GM21717 (cell line): ENCODE results near the gene GFRA1.

Source experiments
- ATAC-seq: cut with Tn5 transposase; IDR thresholded peaks from one replicate; pipeline ENCODE4 v1.9.1; 2021; ENCODE audit warnings: mild to moderate bottlenecking, moderate library complexity; ENCODE audit not compliant: unreplicated experiment

GFRA1 gene

DNA sequence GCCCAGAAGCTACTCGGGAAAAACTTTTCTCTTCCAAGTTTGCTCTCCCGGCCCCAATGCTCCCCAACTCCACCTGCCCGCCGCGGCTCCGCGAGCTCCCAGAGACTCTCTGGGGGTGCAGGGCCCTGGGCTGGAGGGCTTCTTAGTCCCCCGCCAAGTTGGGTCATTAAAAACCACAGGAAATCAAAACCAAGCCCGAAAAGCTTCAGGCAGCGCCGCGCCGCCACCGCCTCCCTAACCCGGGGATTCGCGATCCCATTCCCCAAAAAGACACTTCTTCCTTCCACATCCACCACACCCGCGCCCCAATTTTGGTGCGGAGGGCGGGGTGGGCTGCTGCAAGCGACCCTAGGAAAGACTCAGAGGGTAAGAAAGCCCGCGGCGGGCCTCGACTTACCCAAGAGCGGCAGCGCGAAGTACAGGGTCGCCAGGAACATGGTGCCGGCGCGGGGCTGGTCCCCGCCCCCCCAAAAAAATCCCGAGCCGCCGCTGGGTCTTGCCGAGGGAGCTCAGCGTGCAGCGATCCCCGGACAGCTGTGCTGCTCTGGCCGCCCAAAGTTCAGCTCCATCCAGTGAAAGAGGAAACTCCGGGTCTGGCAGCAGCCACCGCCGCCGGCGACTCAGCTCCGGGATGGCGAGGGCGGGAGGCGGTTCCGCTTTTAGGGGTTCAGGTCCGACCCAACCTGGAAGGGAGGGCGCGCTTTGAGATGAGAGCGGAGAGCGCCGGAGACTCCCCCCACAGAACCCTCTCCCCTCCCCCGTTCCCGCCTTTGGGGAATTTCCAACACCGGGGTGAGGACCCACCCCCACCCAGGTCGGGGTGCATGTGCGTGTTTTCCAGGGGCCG lies 1.2 kb downstream of the GFRA1 start:
- ATAC-seq: no peak

DNA sequence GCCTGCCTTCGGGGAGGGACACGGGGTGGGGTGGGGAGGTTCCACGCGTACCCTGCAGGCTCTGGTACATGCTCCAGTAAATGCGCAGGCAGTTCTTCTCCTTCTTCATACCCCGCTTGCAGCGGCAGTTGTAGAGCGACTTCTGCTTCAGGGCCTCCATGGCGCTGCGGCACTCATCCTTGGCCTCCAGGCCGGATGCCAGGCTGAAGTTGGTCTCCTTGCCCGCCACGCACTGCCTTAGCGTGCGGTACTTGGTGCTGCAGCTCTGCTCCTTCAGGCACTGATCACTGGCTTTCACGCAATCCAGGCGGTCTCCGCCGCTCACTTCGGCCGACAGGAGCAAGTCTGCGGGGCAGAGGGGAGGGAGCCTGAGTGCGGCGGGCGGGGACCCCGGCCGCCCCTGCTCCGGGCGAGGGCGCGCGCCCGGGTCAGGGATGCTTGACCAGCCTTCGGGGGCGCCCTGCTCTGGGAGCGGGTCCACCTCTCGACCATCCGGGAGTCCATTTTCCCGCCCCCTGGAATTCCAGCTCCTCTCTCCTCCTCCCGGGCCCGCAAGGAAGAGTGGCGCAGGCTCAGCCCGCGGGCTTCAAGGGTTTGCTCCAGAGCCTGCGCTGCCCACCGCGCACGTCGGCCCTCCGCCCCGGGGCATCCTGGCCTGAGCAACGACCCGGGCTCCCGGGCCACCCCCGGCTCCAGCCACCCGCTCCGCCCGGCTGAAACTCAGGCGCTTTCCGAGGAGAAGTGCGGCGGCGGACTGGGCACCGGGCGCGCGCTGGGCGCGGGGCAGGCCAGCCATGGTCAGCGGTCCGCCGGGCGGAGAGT lies 2.0 kb downstream of the GFRA1 start:
- no peak for ATAC-seq

DNA sequence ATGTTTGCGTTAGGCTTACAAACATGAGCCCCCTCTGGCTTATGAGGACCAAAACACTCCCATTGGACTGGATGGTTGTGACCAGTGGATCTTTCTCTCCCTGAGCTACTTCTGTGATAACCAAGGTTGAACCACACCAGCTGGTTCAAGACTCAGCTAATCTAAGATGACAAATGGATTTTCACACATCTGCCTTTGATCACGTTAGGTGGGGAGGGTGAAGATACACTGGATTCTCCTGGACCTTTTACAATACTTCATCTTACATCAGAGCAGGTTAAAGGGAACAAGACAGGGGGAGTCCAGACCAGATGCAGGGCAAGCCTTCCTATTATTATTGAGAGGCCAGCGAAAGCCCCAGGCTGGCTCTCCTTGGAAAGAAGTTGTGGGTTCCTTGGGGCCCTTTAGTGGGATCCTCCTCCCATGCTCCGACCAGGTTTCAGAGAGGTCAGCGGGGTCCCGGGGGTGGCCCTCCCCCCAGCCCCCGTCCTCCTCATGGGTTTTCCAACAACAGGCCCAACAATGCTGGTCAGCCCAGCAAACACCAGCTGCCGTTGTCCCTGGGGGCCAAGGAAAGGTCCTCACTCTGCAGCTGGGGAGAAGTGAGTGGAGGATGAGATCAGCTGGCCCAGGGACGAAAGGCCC lies 2.8 kb downstream of the GFRA1 start:
- no peak for ATAC-seq

DNA sequence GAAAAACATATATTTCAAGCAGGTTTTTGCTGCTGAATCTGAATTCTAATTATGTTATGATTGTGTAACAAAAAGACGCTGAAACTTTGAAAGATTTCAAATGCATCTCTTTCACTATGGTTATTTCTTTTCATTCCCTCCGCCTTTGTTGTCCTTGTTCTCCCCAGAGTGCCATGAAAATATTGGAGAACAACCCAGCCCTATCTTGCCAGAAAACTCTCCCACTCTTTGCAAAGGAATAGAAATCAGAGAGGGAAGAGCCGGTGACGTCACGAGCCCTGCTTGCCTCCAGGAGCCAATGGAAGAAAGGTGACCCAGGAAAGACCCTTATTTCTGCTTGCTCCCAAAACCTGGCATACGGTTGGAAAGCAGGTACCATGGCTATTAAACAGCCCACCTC lies 3.4 kb downstream of the GFRA1 start:
- ATAC-seq: no peak

DNA sequence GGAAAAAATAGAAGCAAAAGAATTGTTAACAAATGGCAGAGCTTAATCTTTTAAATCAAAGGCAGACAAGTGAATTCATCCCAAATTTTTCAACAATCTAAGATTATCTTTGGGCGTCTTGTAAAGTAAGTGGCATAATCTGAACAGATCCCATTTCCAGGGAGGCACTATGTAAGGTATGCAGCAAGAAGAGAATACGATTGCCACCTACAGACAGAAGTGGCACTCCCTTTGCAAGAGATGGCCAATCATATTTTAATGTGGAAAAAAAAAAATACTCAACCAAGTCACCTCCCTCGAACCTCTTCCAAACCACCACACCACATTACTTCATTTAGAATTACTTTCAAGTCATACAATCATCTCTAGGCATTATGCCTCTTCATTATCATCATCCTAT lies 4.0 kb downstream of the GFRA1 start:
- no peak for ATAC-seq

DNA sequence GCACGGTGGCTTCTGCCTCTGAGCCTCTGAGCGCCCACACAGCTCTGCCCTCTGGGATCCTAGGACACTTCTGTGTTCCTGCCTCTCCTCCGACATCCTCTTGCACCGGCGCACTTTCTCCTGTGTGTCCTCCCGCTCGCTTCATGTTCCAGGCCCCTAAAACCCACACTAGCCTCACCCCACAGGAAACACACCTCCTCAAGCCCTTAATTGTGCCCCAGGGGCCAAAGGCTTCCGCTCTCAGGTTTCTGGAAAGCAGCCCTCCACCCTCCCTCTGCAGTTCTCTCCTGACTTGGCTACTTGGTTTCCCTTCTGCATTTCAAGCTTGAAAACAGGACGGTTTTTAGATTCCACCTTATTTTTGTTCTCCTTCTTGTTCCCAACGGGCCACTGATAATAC lies 7.3 kb downstream of the GFRA1 start:
- ATAC-seq: no peak

DNA sequence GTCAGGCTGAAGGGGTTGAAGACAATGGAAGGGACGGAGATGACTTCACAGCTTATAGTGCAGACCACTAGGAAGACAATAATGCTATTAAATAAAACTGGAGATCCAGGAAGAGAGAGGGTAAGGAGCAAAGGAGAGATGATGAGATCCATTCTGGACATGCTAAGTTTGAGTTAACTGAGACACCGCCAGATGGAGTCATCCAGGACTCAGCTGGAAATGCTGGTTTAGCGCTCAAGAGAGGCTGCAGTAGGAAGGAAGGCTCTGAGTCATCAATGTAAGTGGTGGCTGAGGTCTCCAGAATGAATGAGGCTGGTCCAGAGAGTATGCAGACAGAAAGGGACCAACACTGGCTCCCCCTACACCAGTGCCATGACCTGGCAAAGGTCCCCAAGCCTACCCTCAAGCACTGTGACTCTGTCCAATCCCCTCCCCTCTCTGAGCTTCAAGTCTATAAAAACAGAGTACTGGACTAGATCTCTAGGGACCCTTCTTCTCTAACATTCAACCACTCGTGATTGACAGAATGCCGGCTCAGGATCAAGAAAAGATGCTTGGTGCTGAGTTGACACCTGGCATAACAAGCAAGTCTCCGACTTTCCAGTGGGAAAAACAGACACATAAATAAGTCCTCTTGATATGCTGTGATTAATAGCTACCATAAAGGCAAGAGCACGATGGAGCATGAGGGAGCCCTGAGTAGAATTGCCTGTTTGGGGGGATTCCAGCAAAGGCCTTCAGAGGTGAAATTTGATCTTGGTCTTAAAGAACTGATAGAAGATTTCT lies 8.9 kb downstream of the GFRA1 start:
- no peak for ATAC-seq

DNA sequence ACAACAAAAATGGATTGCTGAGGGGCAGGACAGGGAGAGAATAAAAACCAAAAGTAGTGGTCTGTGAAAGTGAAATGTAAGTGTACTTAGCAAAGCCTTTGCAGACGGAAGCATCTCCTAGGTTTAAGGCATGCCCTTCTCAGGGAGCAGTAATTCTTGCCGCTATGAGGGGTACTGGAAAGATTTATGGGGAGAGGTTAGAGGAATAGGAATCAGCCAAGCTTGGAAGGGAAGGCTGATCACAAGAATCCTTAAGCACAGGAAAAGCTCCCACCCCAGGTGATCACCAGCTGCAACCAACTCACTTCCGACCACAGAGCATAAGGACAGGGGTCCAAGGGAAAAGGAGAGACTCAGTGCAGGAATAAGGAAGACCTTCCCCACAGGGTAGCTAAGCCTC lies 10.3 kb downstream of the GFRA1 start:
- no peak for ATAC-seq

DNA sequence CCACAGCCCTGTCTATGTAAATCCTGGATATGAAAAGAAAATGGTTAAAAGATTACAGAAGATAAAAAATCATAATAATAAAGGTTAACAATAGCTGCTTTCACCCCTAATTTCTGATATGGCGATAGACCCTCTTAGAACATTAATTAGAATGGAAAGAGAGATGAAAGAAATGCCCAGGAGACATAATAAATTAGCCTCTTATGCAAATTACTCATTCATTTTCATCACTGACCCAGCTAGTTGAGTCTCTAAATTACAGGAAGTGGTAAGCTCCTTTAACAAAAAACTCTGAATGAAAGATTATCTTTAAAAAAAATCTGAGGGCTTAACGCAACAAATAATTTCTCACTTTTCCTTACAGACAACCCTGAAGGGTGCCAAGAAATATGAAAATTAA lies 12.4 kb downstream of the GFRA1 start:
- no peak for ATAC-seq

DNA sequence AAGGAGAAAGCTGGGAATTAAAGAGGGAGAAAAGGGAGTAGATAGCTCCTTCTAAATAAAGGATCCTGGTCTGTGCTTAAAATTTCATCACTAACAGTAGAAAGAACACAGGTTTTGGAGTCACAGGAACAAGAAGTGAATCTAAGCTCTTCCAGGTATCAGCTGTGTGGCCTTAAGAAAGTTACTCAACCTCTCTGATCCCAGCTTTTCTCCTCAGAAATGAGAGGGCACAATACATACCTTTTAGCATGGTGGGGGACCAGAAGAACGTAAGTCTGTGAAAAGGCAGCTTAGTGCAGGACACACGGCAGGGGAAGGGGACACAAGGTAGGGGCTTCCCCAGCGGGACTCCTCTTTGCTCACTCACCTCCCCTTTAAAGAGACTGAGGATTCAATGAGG lies 13.4 kb downstream of the GFRA1 start:
- ATAC-seq: no peak

DNA sequence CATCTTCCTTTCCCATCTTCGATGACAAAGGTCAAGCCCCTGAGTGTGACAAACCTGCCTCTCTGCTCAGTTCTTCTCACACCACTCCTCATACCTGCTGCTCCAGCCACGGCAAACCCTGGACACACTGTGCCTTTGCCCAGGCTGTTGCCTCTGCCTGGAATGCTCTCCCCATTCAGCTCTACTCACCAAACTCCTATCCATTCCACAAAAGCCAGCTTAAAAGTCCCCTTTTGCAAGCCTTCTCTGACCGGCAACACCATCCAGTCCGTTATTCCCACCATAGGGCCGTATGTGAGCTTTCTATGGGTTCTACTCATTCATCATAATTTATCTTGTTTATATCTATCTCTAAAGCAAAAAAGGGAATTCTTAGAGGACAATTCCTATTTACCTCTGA lies 15.2 kb downstream of the GFRA1 start:
- no peak for ATAC-seq

DNA sequence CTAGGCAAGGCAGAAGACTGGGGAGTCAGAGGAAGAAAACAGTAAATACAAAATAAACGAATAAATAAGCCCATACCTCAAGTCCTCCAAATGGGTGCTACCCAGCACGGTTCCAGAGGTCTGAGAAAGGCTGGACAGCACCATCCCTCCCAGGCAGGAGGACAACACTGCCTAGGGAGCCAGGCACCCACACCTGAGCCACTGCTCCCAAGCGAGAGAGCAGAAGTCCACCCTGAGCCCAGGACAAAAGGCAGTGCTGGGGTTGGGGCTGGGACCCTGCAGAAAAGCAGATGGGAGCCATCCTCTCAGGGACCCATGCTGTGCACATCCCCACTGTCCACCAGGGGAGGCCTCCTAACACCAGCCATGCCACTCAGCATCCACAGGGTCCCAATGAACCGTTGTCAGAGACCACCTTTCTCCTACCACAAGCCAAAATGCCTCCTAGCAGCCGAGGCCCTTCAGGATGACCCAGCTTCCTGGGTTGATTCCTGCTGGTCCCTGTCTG lies 16.2 kb downstream of the GFRA1 start:
- ATAC-seq: no peak

DNA sequence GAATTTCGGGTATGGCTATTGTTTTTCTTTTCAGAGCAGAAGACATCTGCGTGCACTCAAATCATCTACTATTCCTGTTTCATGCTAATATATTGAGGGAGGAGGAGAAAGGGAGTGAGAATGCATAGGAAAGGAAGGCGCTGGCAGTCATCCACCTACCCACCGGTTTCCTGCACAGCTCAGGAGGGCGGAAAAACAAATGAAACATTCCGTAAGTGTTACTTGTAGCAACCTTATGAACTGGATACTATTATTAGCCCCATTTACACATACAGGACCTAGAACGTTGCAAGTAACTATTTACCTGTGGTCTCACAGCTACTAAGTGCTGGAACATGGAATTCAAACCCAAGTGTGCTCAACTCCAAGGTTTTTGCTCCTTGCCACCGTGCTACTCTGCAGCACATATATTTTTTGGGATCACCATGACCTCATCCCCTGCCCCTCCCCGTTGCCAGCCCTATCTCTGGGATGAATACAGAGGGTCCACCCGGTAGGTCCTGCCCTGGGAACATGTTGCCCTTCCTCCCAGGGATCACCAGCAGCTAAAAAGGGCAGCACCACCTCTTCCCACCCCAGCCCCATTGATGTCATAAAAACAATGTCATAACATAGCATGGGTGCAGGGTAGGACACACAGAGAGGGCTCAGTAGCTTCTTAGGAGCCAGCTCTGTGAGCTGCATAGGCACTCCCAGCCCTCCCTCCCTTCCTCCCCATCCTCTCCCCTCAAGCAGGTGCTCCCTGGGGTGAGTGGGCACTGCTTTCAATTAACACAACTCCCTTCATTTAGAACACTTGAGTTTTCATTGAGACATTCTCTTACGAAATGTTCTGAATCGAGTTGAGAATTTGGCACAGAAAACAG lies 16.9 kb downstream of the GFRA1 start:
- no peak for ATAC-seq

DNA sequence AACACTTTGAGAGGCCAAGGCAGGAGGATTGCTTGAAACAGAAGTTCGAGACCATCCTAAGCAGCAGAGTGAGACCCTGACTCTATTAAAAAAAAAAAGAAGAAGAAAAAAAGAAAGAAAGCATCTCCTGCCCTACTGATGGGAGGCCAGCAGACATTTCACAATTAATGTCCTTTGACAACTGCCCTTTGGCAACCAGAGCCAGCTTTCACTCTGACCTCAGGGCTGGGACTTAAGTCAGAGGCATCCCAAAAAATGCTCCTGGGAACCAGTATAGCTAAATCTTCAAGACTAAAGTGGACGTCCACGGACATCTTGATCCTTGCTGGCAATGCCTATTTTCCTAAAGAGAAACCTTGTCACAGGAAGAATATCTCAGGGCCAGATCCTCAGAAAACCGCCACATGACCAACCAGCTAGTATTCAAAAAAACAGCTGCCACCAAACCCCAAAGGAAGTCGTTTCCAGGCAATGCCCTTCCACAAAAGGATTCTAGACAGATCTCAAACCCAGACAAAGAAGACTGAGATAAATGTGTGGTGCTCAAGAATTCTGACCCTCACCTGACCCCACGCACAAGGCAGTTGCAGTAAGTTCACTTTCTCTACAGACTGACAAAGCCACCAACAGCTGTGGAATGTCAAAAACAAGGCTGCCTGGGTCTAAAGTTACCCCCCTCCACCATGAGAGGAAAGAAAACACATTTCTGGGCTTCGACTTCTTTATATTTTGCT lies 18.4 kb downstream of the GFRA1 start:
- ATAC-seq: no peak

DNA sequence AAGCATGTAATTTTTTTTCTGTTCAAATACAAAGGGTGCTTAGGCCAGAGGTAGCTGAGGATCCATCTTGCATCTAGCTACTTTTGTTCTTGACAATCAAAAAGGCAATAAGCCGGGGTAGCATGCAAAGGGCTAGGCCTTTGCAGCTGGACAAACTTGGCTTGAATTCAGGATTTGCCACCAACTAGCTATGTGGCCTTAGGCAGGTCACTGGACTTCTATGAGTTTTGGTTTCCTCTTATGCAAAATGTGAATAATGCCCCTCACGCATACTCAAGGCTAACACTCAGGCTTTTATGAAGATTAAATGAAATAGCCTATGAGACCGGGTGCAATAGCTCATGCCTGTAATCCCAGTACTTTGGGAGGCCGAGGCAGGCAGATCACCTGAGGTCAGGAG lies 19.3 kb downstream of the GFRA1 start:
- ATAC-seq: no peak

DNA sequence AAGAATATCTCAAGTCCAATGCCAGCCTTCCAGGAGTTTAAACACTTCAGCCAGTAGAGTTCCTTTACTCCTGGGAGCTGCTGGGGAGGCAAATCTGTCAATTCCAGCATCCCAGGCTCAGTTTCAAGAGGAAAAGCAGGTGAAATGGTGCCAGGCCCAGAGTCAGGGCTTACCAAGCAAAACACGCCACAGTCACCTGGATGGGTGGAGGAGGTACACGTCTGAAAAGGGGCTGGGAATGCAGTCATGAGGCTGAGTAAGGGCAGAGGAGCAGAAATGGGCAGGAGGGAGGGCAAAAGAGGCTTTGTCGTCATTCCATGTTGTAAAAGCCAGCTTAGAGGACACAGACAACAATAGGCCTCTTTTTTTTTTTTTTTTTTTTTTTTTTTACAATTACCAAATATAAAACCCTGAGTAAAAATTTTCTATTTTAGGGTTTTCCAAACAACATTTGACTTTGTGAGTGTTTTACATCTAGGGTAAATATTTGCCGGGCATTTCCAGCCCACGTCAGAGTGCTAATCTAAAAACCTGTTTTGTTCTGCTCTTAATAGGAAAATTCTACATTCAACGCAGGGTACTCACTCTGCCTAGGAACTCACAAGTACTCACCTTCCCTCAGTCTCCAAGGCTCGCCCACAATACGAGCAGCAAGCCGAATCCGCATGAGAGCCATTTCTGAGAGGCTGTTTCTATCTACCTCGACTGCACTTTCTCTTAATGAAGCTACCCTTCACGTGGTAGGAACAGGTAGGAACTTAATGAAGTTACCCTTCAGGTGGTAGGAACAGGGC lies 21.2 kb downstream of the GFRA1 start:
- ATAC-seq: no peak

DNA sequence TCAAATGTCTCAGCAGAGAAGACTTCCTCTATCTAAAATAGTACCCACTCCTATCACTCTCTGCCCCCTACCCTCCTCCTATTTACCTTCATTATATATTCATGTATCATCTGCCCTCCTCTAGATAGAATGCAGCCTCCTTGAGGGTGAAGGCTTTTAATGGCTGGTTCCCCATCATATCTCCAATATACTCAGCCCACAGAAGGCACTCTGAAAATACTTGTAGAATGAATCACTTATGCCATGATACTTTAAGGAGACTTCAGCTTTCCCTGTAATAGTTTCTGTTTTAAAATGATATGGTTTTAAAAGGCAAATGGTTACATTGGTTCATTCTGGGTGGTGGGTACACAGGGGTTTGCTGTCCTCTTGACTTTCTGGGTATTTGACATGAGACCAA lies 25.3 kb downstream of the GFRA1 start:
- ATAC-seq: no peak

DNA sequence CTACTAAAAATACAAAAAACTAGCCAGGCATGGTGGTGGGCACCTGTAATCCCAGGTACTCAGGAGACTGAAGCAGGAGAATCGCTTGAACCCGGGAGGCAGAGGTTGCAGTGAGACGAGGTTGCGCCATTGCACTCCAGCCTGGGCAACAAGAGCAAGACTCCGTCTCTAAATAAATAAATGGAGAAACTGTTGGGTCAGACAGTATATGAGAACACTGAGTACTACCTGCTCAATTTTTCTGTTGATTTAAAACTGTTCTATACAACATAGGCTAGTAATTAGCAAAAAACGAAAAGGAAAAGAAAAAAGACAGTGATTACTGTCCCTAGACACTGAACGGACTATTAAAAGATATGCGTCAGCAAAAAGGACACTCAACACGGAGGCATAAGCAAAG lies 26.7 kb downstream of the GFRA1 start:
- ATAC-seq: no peak
